Keratinocyte (primary cell): ENCODE data around the gene GNS. TPM values are rescaled to one million over a fixed set of nuclear protein-coding genes. Genes with fewer than 3 reads are reported as not detected.

Experiments
- DNase-seq: peaks from one replicate; pipeline ENCODE4 v3.0.0-alpha.2; 2011; ENCODE audit warnings: low read depth, missing footprints, low spot score
- FAIRE-seq: peaks from 2 replicates; lab custom pipeline; 2011; peaks lifted over from hg19 to GRCh38; lab: Jason Lieb, UNC
- H2AFZ ChIP-seq: 2 replicates; pipeline ENCODE4 v1.6.0; 2012; ENCODE audit warnings: low read length, control low read depth, inconsistent platforms; ENCODE audit not compliant: control insufficient read depth
- H3K27ac ChIP-seq: 2 replicates; pipeline ENCODE4 v1.5.1; 2011; ENCODE audit warnings: low read length; ENCODE audit not compliant: control insufficient read depth, insufficient read depth
- H3K27me3 ChIP-seq: 3 replicates; pipeline ENCODE4 v1.6.0; 2011; ENCODE audit warnings: low read length; ENCODE audit not compliant: control insufficient read depth, insufficient read depth; ENCODE audit errors: extremely low read depth
- H3K36me3 ChIP-seq, 2 experiments: 2 replicates in 1 of 2; 3 replicates in 1 of 2; pipeline ENCODE4 v1.5.1; 2011; ENCODE audit warnings: low read length in 2 of 2, mild to moderate bottlenecking in 1 of 2; ENCODE audit not compliant: control insufficient read depth in 2 of 2, insufficient read depth in 2 of 2; ENCODE audit errors: extremely low read depth in 1 of 2
- H3K4me1 ChIP-seq: 3 replicates; pipeline ENCODE4 v1.5.1; 2011; ENCODE audit warnings: low read length; ENCODE audit not compliant: control insufficient read depth, insufficient read depth; ENCODE audit errors: extremely low read depth
- H3K4me2 ChIP-seq: 3 replicates; pipeline ENCODE4 v1.6.0; 2011; ENCODE audit warnings: low read depth, low read length; ENCODE audit not compliant: control insufficient read depth, insufficient read depth; ENCODE audit errors: extremely low read depth
- H3K4me3 ChIP-seq, 3 experiments: fragments of 200-600 bp in 1 of 3; sonication (generic) in 1 of 3; 2 replicates in 2 of 3; 3 replicates in 1 of 3; pipeline ENCODE4 v1.5.1; 2011 to 2016; ENCODE audit warnings: low read length in 3 of 3, mild to moderate bottlenecking in 3 of 3, control low read depth in 2 of 3, inconsistent platforms in 1 of 3, low read depth in 1 of 3, mixed read lengths in 1 of 3, mixed run types in 1 of 3, moderate library complexity in 1 of 3; ENCODE audit not compliant: control insufficient read depth in 2 of 3, insufficient read depth in 2 of 3; ENCODE audit errors: extremely low read depth in 1 of 3
- H3K79me2 ChIP-seq: 2 replicates; pipeline ENCODE4 v1.6.0; 2012; ENCODE audit warnings: low read length; ENCODE audit not compliant: control insufficient read depth, insufficient read depth
- H3K9ac ChIP-seq: 3 replicates; pipeline ENCODE4 v1.6.0; 2011; ENCODE audit warnings: low read length; ENCODE audit not compliant: control insufficient read depth, insufficient read depth; ENCODE audit errors: extremely low read depth
- H3K9me1 ChIP-seq: 3 replicates; pipeline ENCODE4 v1.6.0; 2011; ENCODE audit warnings: low read length; ENCODE audit not compliant: control insufficient read depth, insufficient read depth; ENCODE audit errors: extremely low read depth
- H3K9me3 ChIP-seq: 2 replicates; pipeline ENCODE4 v1.5.1; 2012; ENCODE audit warnings: low read depth, low read length; ENCODE audit not compliant: control insufficient read depth
- H4K20me1 ChIP-seq: 3 replicates; pipeline ENCODE4 v1.6.0; 2011; ENCODE audit warnings: low read length; ENCODE audit not compliant: control insufficient read depth, insufficient read depth; ENCODE audit errors: extremely low read depth
- CTCF ChIP-seq, 3 experiments: IDR thresholded peaks in 1 of 3; conservative IDR thresholded peaks in 1 of 3; optimal IDR thresholded peaks in 1 of 3; 2 replicates in 2 of 3; 3 replicates in 1 of 3; pipeline versions ENCODE3 to v1.5.1; 2011; ENCODE audit warnings: low read length in 3 of 3, mild to moderate bottlenecking in 3 of 3, moderate library complexity in 2 of 3, control low read depth in 1 of 3, inconsistent platforms in 1 of 3; ENCODE audit not compliant: insufficient read depth in 2 of 3; ENCODE audit errors: extremely low read depth in 1 of 3
- EZH2 ChIP-seq: IDR thresholded peaks from one replicate; pipeline ENCODE4 v1.6.1; 2012; ENCODE audit warnings: inconsistent platforms, mild to moderate bottlenecking, low read length, moderate library complexity
- dilution Hi-C: fragments of 300-500 bp; cut with MboI; formaldehyde crosslinking; loops from one replicate; pipeline ENCODE4 v1.7.0; 2020; ENCODE audit warnings: low sequenced_read_pairs; ENCODE audit not compliant: extremely low pct_ligation_motif_present
- polyA plus RNA-seq, 5 experiments: library from polyadenylated mRNA; depleted of rRNA in 3 of 5; stranded (reverse) in 3 of 5; stranded (forward) in 1 of 5; unstranded in 1 of 5; fragments of >200 nt; gene quantifications; 1 replicate in 1 of 5; 2 replicates in 3 of 5; 3 replicates in 1 of 5; pipeline versions ENCODE4 v1.2.1 to v1.2.3, GENCODE V29; 2011 to 2012; ENCODE audit warnings: missing spikeins in 2 of 5, low read depth in 1 of 5, low replicate concordance in 1 of 5

The GNS gene
- polyA plus RNA-seq, 1 donor (not counting 4 experiments of a cell fraction or from before 2014, with no cell fraction given) = 57.8 TPM

GRCh38 chr12:64713376-64713775 is 45.8 kb downstream of the GNS start:
- no peak overlapping the region for H3K27ac ChIP-seq
- dilution Hi-C loops = no loop called here
- no peaks in the 10 kb centered on the region for H3K9me3 ChIP-seq
- no peak overlapping the region for H3K4me2 ChIP-seq
- H3K4me3 ChIP-seq = no peak overlapping the region
- no peaks in the 10 kb centered on the region for H4K20me1 ChIP-seq
- no peak overlapping the region for H2AFZ ChIP-seq
- H3K4me1 ChIP-seq = no peaks in the 10 kb centered on the region
- no peaks in the 10 kb centered on the region for H3K79me2 ChIP-seq
- peaks cover 2 to 3% of the 10 kb centered on the region in 2 experiments for H3K36me3 ChIP-seq
- no peaks in the 10 kb centered on the region for H3K9me1 ChIP-seq
- no peak overlapping the region for H3K9ac ChIP-seq
- no peak for DNase-seq
- no peaks in the 10 kb centered on the region for H3K27me3 ChIP-seq
- no peak for FAIRE-seq
- TF ChIP-seq CTCF (optimal IDR thresholded peaks at IDR 0.05 in 1 of 3, IDR thresholded peaks at IDR 0.05 in 1 of 3, conservative IDR thresholded peaks at IDR 0.05 in 1 of 3; ENCODE audit: extremely low read depth in 1 of 3, insufficient read depth in 2 of 3, low read length in 3 of 3) = no peak
- no peak for TF ChIP-seq EZH2

GRCh38 chr12:64709429-64709828 is 49.8 kb downstream of the GNS start:
- H3K9me1 ChIP-seq = no peaks in the 10 kb centered on the region
- dilution Hi-C loops = no loop called here
- no peaks in the 10 kb centered on the region for H4K20me1 ChIP-seq
- H3K9me3 ChIP-seq = no peaks in the 10 kb centered on the region
- H2AFZ ChIP-seq = no peak overlapping the region
- no peak overlapping the region for H3K4me3 ChIP-seq
- H3K4me2 ChIP-seq = no peak overlapping the region
- no peak for TF ChIP-seq CTCF (optimal IDR thresholded peaks at IDR 0.05 in 1 of 3, IDR thresholded peaks at IDR 0.05 in 1 of 3, conservative IDR thresholded peaks at IDR 0.05 in 1 of 3; ENCODE audit: extremely low read depth in 1 of 3, insufficient read depth in 2 of 3, low read length in 3 of 3)
- FAIRE-seq (no peak), DNase-seq (no peak)
- H3K27me3 ChIP-seq = no peaks in the 10 kb centered on the region
- H3K27ac ChIP-seq = no peak overlapping the region
- H3K79me2 ChIP-seq = no peaks in the 10 kb centered on the region
- no peaks in the 10 kb centered on the region for H3K36me3 ChIP-seq
- H3K9ac ChIP-seq = no peak overlapping the region
- no peaks in the 10 kb centered on the region for H3K4me1 ChIP-seq
